ENCODE data around the gene TRABD2B. TPM values are rescaled to one million over a fixed set of nuclear protein-coding genes. Genes with fewer than 3 reads are reported as not detected.

TRABD2B gene
- total RNA-seq, 4 donors from 2014 or later: 0.35 to 2.5 (median 0.88) TPM

DNA sequence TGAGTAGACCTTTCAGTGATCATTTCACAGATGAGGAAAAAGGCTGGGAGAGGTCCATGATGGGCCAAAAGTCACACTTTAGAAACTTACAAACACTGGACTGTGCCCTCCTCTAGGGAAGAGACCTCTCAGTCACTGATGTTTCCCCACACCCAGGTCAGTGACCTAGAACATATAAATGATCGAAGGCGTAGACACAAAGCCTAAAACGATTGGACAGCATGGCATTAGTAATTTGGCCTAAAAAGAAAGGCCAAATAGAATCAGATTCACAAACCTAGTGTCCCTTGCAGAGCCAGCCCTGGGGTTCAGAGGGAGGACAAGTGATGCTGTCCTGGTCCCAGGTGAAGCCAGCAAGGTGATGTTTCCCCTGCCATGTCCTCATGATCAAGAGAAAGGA, 27.7 kb downstream of the TRABD2B start:
- Histone ChIP-seq H3K27me3 (no peaks in the 10 kb centered on the region), H3K36me3 (no peaks in the 10 kb centered on the region), H3K4me1 (no peaks in the 10 kb centered on the region), H3K9me3 (no peaks in the 10 kb centered on the region), H3K27ac (no peak overlapping the region), H3K4me3 (no peak overlapping the region)
- TF ChIP-seq, protein P1, sequence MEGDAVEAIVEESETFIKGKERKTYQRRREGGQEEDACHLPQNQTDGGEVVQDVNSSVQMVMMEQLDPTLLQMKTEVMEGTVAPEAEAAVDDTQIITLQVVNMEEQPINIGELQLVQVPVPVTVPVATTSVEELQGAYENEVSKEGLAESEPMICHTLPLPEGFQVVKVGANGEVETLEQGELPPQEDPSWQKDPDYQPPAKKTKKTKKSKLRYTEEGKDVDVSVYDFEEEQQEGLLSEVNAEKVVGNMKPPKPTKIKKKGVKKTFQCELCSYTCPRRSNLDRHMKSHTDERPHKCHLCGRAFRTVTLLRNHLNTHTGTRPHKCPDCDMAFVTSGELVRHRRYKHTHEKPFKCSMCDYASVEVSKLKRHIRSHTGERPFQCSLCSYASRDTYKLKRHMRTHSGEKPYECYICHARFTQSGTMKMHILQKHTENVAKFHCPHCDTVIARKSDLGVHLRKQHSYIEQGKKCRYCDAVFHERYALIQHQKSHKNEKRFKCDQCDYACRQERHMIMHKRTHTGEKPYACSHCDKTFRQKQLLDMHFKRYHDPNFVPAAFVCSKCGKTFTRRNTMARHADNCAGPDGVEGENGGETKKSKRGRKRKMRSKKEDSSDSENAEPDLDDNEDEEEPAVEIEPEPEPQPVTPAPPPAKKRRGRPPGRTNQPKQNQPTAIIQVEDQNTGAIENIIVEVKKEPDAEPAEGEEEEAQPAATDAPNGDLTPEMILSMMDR (IDR thresholded peaks at IDR 0.05): no peak
- TF ChIP-seq POLR2A (IDR thresholded peaks at IDR 0.05): no peak
- DNase-seq: no peak

DNA sequence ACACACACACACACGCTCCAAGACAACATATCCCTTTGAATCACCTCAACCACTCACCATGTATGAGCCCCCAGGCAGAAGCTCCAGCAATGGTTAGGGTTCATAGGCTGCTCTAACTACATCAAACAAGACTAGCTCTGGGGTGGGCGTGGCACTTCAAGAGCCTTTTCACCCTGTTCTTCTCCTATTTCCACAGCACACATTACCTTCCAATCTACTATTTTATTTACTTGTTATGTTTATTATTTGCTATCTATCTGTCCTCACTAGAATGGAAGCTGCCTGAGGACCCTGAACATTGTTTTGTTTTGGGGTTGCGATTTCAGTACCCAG, 28.7 kb downstream of the TRABD2B start:
- no peak for TF ChIP-seq POLR2A (IDR thresholded peaks at IDR 0.05)
- TF ChIP-seq, protein P1 (IDR thresholded peaks at IDR 0.05): no peak
- Histone ChIP-seq H3K36me3 (no peaks in the 10 kb centered on the region), H3K27me3 (no peaks in the 10 kb centered on the region)

DNA sequence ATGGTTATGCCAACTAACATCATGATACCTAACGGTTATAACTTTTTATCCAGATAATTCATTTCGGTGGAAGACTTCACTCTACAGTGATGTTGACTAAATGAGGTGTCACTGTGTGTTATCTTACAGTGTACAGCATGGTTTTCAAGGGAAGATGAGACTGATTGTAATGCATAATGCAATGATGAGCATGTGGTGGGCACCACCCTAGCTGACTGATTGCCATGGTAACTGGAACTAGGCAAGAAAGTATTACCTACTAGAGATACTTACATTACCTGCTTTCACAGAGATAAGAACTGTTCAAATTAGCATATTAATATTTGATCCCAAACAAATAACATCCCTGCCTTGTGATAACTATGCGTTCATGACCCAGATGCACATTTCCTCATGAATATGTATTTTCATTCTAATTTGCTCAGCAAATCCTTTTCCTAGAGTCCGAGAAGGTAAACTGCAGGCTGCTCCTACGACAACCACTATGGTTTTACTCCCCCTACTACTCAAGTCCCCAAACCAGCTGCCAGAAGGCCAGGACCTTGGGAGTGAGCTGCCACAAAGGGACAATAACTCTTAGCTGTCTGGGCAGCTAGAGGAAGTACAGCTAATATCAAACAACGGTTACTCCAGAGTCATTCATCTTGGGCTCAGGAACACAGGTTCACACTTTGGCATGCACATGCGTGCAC, 29.2 kb downstream of the TRABD2B start:
- DNase-seq: no peak
- no peak for TF ChIP-seq POLR2A (IDR thresholded peaks at IDR 0.05)
- TF ChIP-seq, protein P1 (IDR thresholded peaks at IDR 0.05): no peak
- H3K4me1 ChIP-seq: peaks cover 0 to 14% (median 0%) of the 10 kb centered on the region in 4 donors
- no peak overlapping the region for H3K27ac ChIP-seq
- no peaks in the 10 kb centered on the region for H3K27me3 ChIP-seq
- no peaks in the 10 kb centered on the region for H3K9me3 ChIP-seq
- no peaks in the 10 kb centered on the region for H3K36me3 ChIP-seq
- H3K4me3 ChIP-seq: no peak overlapping the region

More for the DNA sequence above, 28.7 kb downstream of the TRABD2B start:
- H3K4me3 ChIP-seq: no peak overlapping the region
- H3K4me1 ChIP-seq: peaks cover 0 to 8% (median 0%) of the 10 kb centered on the region in 4 donors
- no peak for DNase-seq
- no peaks in the 10 kb centered on the region for H3K9me3 ChIP-seq
- no peak overlapping the region for H3K27ac ChIP-seq

DNA sequence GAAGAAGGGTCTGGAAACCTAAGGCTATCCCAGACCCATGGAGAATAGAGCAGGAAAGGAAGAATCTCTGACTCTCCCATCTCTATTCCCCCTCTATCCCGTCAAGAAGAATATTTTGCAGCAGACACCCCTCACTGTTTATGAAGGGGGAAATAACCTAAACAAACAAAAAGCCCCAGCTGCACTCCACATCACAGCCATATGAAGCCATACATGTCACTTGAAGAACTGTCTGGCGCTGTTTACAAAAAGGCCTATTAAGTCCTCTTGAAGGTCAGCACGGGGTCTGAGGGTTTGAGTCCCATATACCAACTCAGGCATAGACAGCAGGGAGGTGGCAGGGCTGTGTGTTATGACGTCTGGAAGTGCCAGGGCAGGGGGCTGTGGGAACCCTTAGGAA, 31.4 kb downstream of the TRABD2B start:
- no peak for TF ChIP-seq POLR2A (IDR thresholded peaks at IDR 0.05)
- TF ChIP-seq, protein P1 (IDR thresholded peaks at IDR 0.05): no peak
- no peaks in the 10 kb centered on the region for H3K9me3 ChIP-seq
- no peak for DNase-seq
- H3K4me1 ChIP-seq: peaks cover 0 to 17% (median 0%) of the 10 kb centered on the region in 4 donors
- H3K36me3 ChIP-seq: no peaks in the 10 kb centered on the region
- no peak overlapping the region for H3K4me3 ChIP-seq
- H3K27me3 ChIP-seq: no peaks in the 10 kb centered on the region
- H3K27ac ChIP-seq: no peak overlapping the region

DNA sequence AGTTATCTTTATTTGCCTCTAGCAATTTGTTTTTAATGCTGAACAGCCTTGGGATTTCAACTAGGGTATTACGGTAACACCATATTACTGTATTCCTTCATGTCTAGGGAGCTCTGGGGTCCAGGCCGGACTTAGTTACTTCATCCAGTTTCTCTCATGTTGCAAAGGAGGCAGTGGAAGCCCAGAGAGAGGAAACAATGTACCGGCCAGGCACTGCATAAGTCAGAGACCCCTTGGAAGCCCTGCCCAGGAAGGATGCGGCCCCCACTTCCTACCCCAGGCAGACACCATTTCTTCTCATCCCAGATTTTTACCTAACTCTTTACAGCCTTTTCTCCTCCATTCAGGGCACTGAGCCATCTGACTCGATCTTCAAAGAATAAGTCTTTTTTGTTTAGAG, 32.5 kb downstream of the TRABD2B start:
- no peaks in the 10 kb centered on the region for H3K36me3 ChIP-seq
- no peak for DNase-seq
- peak overlapping the region in 1 of 4 donors; percentile 62 for H3K27ac ChIP-seq
- TF ChIP-seq, protein P1 (IDR thresholded peaks at IDR 0.05): no peak
- no peak for TF ChIP-seq POLR2A (IDR thresholded peaks at IDR 0.05)
- H3K9me3 ChIP-seq: no peaks in the 10 kb centered on the region
- peaks cover 0 to 17% (median 0%) of the 10 kb centered on the region in 4 donors for H3K4me1 ChIP-seq
- H3K4me3 ChIP-seq: no peak overlapping the region
- no peaks in the 10 kb centered on the region for H3K27me3 ChIP-seq
